D721Med (cell line): ENCODE data around the gene SUCLG1.

Experiments
- DNase-seq: peaks from one replicate; pipeline ENCODE4 v3.0.0; 2011; ENCODE audit warnings: low spot score; ENCODE audit not compliant: insufficient read length
- FAIRE-seq: peaks from 2 replicates; lab custom pipeline; 2011; peaks lifted over from hg19 to GRCh38; lab: Jason Lieb, UNC
- CTCF ChIP-seq: IDR thresholded peaks from 2 replicates; pipeline ENCODE4 v1.5.1; 2012; ENCODE audit warnings: mild to moderate bottlenecking, control low read depth; ENCODE audit not compliant: insufficient read depth; ENCODE audit errors: missing control alignments

Gene SUCLG1

GRCh38 chr2:84467389-84467788 lies 8.3 kb upstream of the SUCLG1 start:
- DNase-seq (no peak), FAIRE-seq (no peak)
- no peak for TF ChIP-seq CTCF

- FAIRE-seq (no peak), DNase-seq (no peak)
- TF ChIP-seq CTCF, result no peak
Observed at GRCh38 chr2:84461310-84461709, 2.2 kb upstream of the SUCLG1 start.

GRCh38 chr2:84460670-84461069 lies 1.6 kb upstream of the SUCLG1 start:
- TF ChIP-seq CTCF, result no peak
- no peak for FAIRE-seq
- DNase-seq, result no peak

GRCh38 chr2:84459944-84460429 lies 907 bp upstream of the SUCLG1 start:
- TF ChIP-seq CTCF, result no peak
- FAIRE-seq (no peak), DNase-seq (no peak)

- FAIRE-seq, result no peak
- DNase-seq, result no peak
- no peak for TF ChIP-seq CTCF
Observed at GRCh38 chr2:84458551-84459017, 496 bp downstream of the SUCLG1 start.

GRCh38 chr2:84457686-84458085 lies 1.4 kb downstream of the SUCLG1 start:
- no peak for DNase-seq
- no peak for TF ChIP-seq CTCF
- no peak for FAIRE-seq

GRCh38 chr2:84456156-84456555 lies 2.9 kb downstream of the SUCLG1 start:
- FAIRE-seq (no peak), DNase-seq (no peak)
- TF ChIP-seq CTCF, result no peak
